K562 treated with DMSO at 1 percent for 48 hours (cell line): ENCODE data around the gene FAM111B. TPM values are rescaled to one million over a fixed set of nuclear protein-coding genes. Genes with fewer than 3 reads are reported as not detected.

Experiments
- total RNA-seq: library from RNA; unstranded; fragments of 300-600 nt; gene quantifications from 2 replicates; pipeline ENCODE4 v1.2.3, GENCODE V29; 2022; ENCODE audit warnings: low replicate concordance; ENCODE audit errors: extremely low read depth

The FAM111B gene
- not detected in 2 replicates for total RNA-seq

GRCh38 chr11:59106363-59107336 lies at the start of gene FAM111B:
Gene FAM111B (plus strand): TSS chr11:59107237. CDS start chr11:59109626, 2,389 bp downstream.

GRCh38 chr11:59086007-59086406 lies 21.0 kb upstream of the FAM111B start, which contains the start of gene GLYATL1B:
Gene GLYATL1B (plus strand): TSS chr11:59086307. CDS start chr11:59086307, 0 bp downstream.

GRCh38 chr11:59142530-59143507 lies 35.8 kb downstream of the FAM111B start, which contains the start of gene FAM111A:
Gene FAM111A (plus strand): TSS chr11:59142856. CDS start chr11:59148873, 6,017 bp downstream.

GRCh38 chr11:59171508-59172322 lies 64.7 kb downstream of the FAM111B start, which contains the start of gene DTX4:
Gene DTX4 (plus strand): TSS chr11:59172132. CDS start chr11:59172596, 464 bp downstream.

Other genes starting within 250 kb of the FAM111B start
- not detected in 2 replicates for gene GLYATL1, start 167.7 kb upstream of the FAM111B start, total RNA-seq
- not detected in 2 replicates for gene GLYATL1B, start 20.9 kb upstream of the FAM111B start, total RNA-seq
- gene FAM111A, start 35.6 kb downstream of the FAM111B start, total RNA-seq = not detected in 2 replicates
- not detected in 2 replicates for gene DTX4, start 64.9 kb downstream of the FAM111B start, total RNA-seq
- not detected in 2 replicates for gene MPEG1, start 105.7 kb downstream of the FAM111B start, total RNA-seq